ENCODE results near the gene PRKAG3. TPM values are rescaled to one million over a fixed set of nuclear protein-coding genes. Genes with fewer than 3 reads are reported as not detected.
"Not testable (repeated sequence)": the region's sequence is repeated elsewhere in the genome, so short reads cannot be mapped to it uniquely, and the experiment has no call there.

PRKAG3 gene
- total RNA-seq, 1 donor from 2014 or later: not detected

- DNase-seq (ENCODE audit: low read depth, low spot score): no peak
- Mint-ChIP-seq H3K4me3 (peak overlapping the region; percentile 32), H3K27ac (ENCODE audit: unreplicated experiment) (no peak overlapping the region), H3K27me3 (ENCODE audit: low read depth) (peaks cover 28% of the 10 kb centered on the region), H3K9me3 (peaks cover 6% of the 10 kb centered on the region), H3K36me3 (ENCODE audit: low read depth) (peaks cover 14% of the 10 kb centered on the region), H3K4me1 (peaks cover 22% of the 10 kb centered on the region)
- no peak for TF ChIP-seq CTCF (conservative IDR thresholded peaks at IDR 0.05)
These were observed 51.6 kb downstream of the PRKAG3 start for GRCh38 chr2:218780046-218780445.

- peaks cover 19% of the 10 kb centered on the region for H3K4me1 Mint-ChIP-seq
- H3K9me3 Mint-ChIP-seq: peaks cover 6% of the 10 kb centered on the region
- no peak overlapping the region for H3K27ac Mint-ChIP-seq (ENCODE audit: unreplicated experiment)
- no peak overlapping the region for H3K4me3 Mint-ChIP-seq
- no peak for DNase-seq (ENCODE audit: low read depth, low spot score)
- peaks cover 14% of the 10 kb centered on the region for H3K27me3 Mint-ChIP-seq (ENCODE audit: low read depth)
- H3K36me3 Mint-ChIP-seq (ENCODE audit: low read depth): peaks cover 22% of the 10 kb centered on the region
- TF ChIP-seq CTCF (conservative IDR thresholded peaks at IDR 0.05): no peak
These were observed 54.2 kb downstream of the PRKAG3 start for GRCh38 chr2:218777276-218777990.

GRCh38 chr2:218776488-218776887, 55.1 kb downstream of the PRKAG3 start:
- Mint-ChIP-seq H3K4me3 (no peak overlapping the region), H3K9me3 (peaks cover 6% of the 10 kb centered on the region), H3K27ac (ENCODE audit: unreplicated experiment) (no peak overlapping the region), H3K4me1 (peaks cover 15% of the 10 kb centered on the region), H3K27me3 (ENCODE audit: low read depth) (peaks cover 8% of the 10 kb centered on the region), H3K36me3 (ENCODE audit: low read depth) (peaks cover 29% of the 10 kb centered on the region)
- no peak for DNase-seq (ENCODE audit: low read depth, low spot score)
- TF ChIP-seq CTCF (conservative IDR thresholded peaks at IDR 0.05): no peak

GRCh38 chr2:218773881-218774280, 57.7 kb downstream of the PRKAG3 start:
- H3K4me1 Mint-ChIP-seq: no peaks in the 10 kb centered on the region
- peaks cover 38% of the 10 kb centered on the region for H3K36me3 Mint-ChIP-seq (ENCODE audit: low read depth)
- no peaks in the 10 kb centered on the region for H3K27me3 Mint-ChIP-seq (ENCODE audit: low read depth)
- no peak overlapping the region for H3K27ac Mint-ChIP-seq (ENCODE audit: unreplicated experiment)
- H3K9me3 Mint-ChIP-seq: peaks cover 6% of the 10 kb centered on the region
- H3K4me3 Mint-ChIP-seq: no peak overlapping the region
- no peak for TF ChIP-seq CTCF (conservative IDR thresholded peaks at IDR 0.05)
- DNase-seq (ENCODE audit: low read depth, low spot score): no peak

GRCh38 chr2:218772759-218773158, 58.8 kb downstream of the PRKAG3 start:
- not testable (repeated sequence) for H3K27ac Mint-ChIP-seq (ENCODE audit: unreplicated experiment); H3K4me1 Mint-ChIP-seq; H3K27me3 Mint-ChIP-seq (ENCODE audit: low read depth); DNase-seq (ENCODE audit: low read depth, low spot score); H3K9me3 Mint-ChIP-seq; H3K4me3 Mint-ChIP-seq
- peaks cover 40% of the 10 kb centered on the region for H3K36me3 Mint-ChIP-seq (ENCODE audit: low read depth)

Small RNAs within 50 kb of the gene (microRNA-seq; reads per million reads assigned to microRNA genes)
- not detected for gene MIR9500

Other genes starting within 250 kb of the PRKAG3 start
- gene PLCD4, start 223.9 kb downstream of the PRKAG3 start, total RNA-seq: 0.37 and 1.1 TPM in 2 replicates
- gene ZNF142, start 172.2 kb downstream of the PRKAG3 start, total RNA-seq: 50.0 and 58.2 TPM in 2 replicates
- 41.7 and 45.2 TPM in 2 replicates for gene BCS1L, start 172.1 kb downstream of the PRKAG3 start, total RNA-seq
- 35.6 and 39.2 TPM in 2 replicates for gene RNF25, start 159.8 kb downstream of the PRKAG3 start, total RNA-seq
- gene STK36, start 159.7 kb downstream of the PRKAG3 start, total RNA-seq: 77.0 and 78.7 TPM in 2 replicates
- 116 and 123 TPM in 2 replicates for gene TTLL4, start 121.0 kb downstream of the PRKAG3 start, total RNA-seq
- gene CYP27A1, start 49.7 kb downstream of the PRKAG3 start, total RNA-seq: 3.2 and 4.8 TPM in 2 replicates
- not detected in 2 replicates for gene WNT6, start 28.0 kb upstream of the PRKAG3 start, total RNA-seq
- gene WNT10A, start 49.0 kb upstream of the PRKAG3 start, total RNA-seq: not detected in 2 replicates
- gene CDK5R2, start 127.9 kb upstream of the PRKAG3 start, total RNA-seq: 1.7 and 1.9 TPM in 2 replicates
- gene FEV, start 153.4 kb upstream of the PRKAG3 start, total RNA-seq: not detected in 2 replicates
- gene CRYBA2, start 161.6 kb upstream of the PRKAG3 start, total RNA-seq: not detected in 2 replicates
- gene CFAP65, start 209.7 kb upstream of the PRKAG3 start, total RNA-seq: 0.93 and 1.4 TPM in 2 replicates
- gene IHH, start 229.1 kb upstream of the PRKAG3 start, total RNA-seq: 0.16 TPM in 1 of 2 replicates, not detected in the other

All from neural crest cell (in vitro differentiated cells).